Tibial nerve (tissue), 4 donors: ENCODE measurements around the gene SPATA20. TPM values are rescaled to one million over a fixed set of nuclear protein-coding genes. Genes with fewer than 3 reads are reported as not detected.

Experiments used
- DNase-seq, 2 donors: peaks; one replicate each; pipeline ENCODE4 v3.0.0-alpha.2; 2019; ENCODE audit warnings: low spot score in 2 of 2
- H3K27ac ChIP-seq, 4 donors: fragments of 200-600 bp; sonication (generic) in 3 of 4; one replicate each; pipeline ENCODE4 v1.5.1; 2017 to 2019; ENCODE audit warnings: mild to moderate bottlenecking in 1 of 4
- H3K27me3 ChIP-seq, 2 donors: fragments of 200-600 bp; sonication (generic) in 1 of 2; one replicate each; pipeline versions ENCODE4 v1.5.1 to v1.6.0; 2017 to 2019
- H3K36me3 ChIP-seq, 3 donors: fragments of 200-600 bp; sonication (generic); one replicate each; pipeline ENCODE4 v1.5.1; 2018 to 2019
- H3K4me1 ChIP-seq, 4 donors: fragments of 200-600 bp; sonication (generic) in 3 of 4; one replicate each; pipeline ENCODE4 v1.5.1; 2017 to 2019
- H3K4me3 ChIP-seq, 4 donors: fragments of 200-600 bp; sonication (generic) in 3 of 4; one replicate each; pipeline ENCODE4 v1.5.1; 2017 to 2019; ENCODE audit warnings: mild to moderate bottlenecking in 1 of 4, moderate library complexity in 1 of 4
- H3K9me3 ChIP-seq, 4 donors: fragments of 200-600 bp; sonication (generic) in 3 of 4; one replicate each; pipeline ENCODE4 v1.5.1; 2017 to 2019
- CTCF ChIP-seq, 5 experiments: fragments of 200-600 bp in 3 of 5; fragments of 450-650 bp in 2 of 5; sonication (generic) in 3 of 5; IDR thresholded peaks; one replicate each; pipeline ENCODE4 v1.5.1; 2016 to 2019; ENCODE audit warnings: antibody characterized with exemption in 5 of 5, mild to moderate bottlenecking in 3 of 5, moderate library complexity in 2 of 5
- EP300 ChIP-seq, 2 donors: sonication (generic); formaldehyde crosslinking; IDR thresholded peaks; one replicate each; pipeline ENCODE4 v1.6.1; 2017; ENCODE audit warnings: antibody characterized with exemption in 2 of 2, mild to moderate bottlenecking in 1 of 2
- POLR2A ChIP-seq, 2 donors: fragments of 450-650 bp; IDR thresholded peaks; one replicate each; pipeline ENCODE4 v1.6.1; 2017; ENCODE audit warnings: antibody characterized with exemption in 2 of 2, mild to moderate bottlenecking in 2 of 2, moderate library complexity in 2 of 2
- WGBS, 2 donors: methylation state at CpG; one replicate each; pipeline ENCODE4 v1.1.5; 2018; 5-methylcytosine and 5-hydroxymethylcytosine counted together
- total RNA-seq, 4 donors: library from RNA; depleted of rRNA; stranded (reverse); fragments of >200 nt; gene quantifications; one replicate each; pipeline ENCODE4 v1.1.0, GENCODE V29; 2016

The SPATA20 gene
- total RNA-seq, 4 donors from 2014 or later, result 80.8 to 151 (median 89.6) TPM

GRCh38 chr17:50508573-50509460 lies 38.2 kb upstream of the SPATA20 start:
- 24 to 25% methylated on average over 32 of the region's 32 CpGs for WGBS, 2 donors
- no peaks in the 10 kb centered on the region for H3K27me3 ChIP-seq
- peaks cover 0 to 36% (median 8%) of the 10 kb centered on the region in 4 donors for H3K4me1 ChIP-seq
- no peak for DNase-seq
- no peaks in the 10 kb centered on the region for H3K9me3 ChIP-seq
- peak overlapping the region; percentile 78 to 93 (median 84) for H3K27ac ChIP-seq
- peak overlapping the region; percentile 53 to 81 (median 63) for H3K4me3 ChIP-seq
- TF ChIP-seq POLR2A (IDR thresholded peaks at IDR 0.05), result no peak
- no peak for TF ChIP-seq EP300 (IDR thresholded peaks at IDR 0.05)
- no peak for TF ChIP-seq CTCF (IDR thresholded peaks at IDR 0.05)
- no peaks in the 10 kb centered on the region for H3K36me3 ChIP-seq

- Histone ChIP-seq H3K27me3 (no peaks in the 10 kb centered on the region), H3K9me3 (no peaks in the 10 kb centered on the region), H3K27ac (peak overlapping the region in 2 of 4 donors; percentile 73 to 74), H3K36me3 (no peaks in the 10 kb centered on the region), H3K4me1 (peaks cover 0 to 59% (median 17%) of the 10 kb centered on the region in 4 donors), H3K4me3 (no peak overlapping the region)
- TF ChIP-seq POLR2A (IDR thresholded peaks at IDR 0.05) (no peak), CTCF (IDR thresholded peaks at IDR 0.05) (no peak), EP300 (IDR thresholded peaks at IDR 0.05) (no peak)
- no peak for DNase-seq
- 37 to 46% methylated on average over 3 of the region's 3 CpGs for WGBS, 2 donors
Observed at GRCh38 chr17:50511058-50511457, 35.9 kb upstream of the SPATA20 start.

- H3K27me3 ChIP-seq, result no peaks in the 10 kb centered on the region
Observed at GRCh38 chr17:50513495-50513894, 33.5 kb upstream of the SPATA20 start.

GRCh38 chr17:50514388-50514787 lies 32.6 kb upstream of the SPATA20 start:
- Histone ChIP-seq H3K4me1 (peaks cover 0 to 56% (median 9%) of the 10 kb centered on the region in 4 donors), H3K27ac (peak overlapping the region in 2 of 4 donors; percentile 41 to 43), H3K4me3 (no peak overlapping the region), H3K27me3 (no peaks in the 10 kb centered on the region), H3K36me3 (no peaks in the 10 kb centered on the region), H3K9me3 (no peaks in the 10 kb centered on the region)
- WGBS, 2 donors, result 41 to 46% methylated on average over 3 of the region's 3 CpGs
- TF ChIP-seq CTCF (IDR thresholded peaks at IDR 0.05) (no peak), EP300 (IDR thresholded peaks at IDR 0.05) (no peak), POLR2A (IDR thresholded peaks at IDR 0.05) (no peak)
- no peak for DNase-seq

More at GRCh38 chr17:50513495-50513894, 33.5 kb upstream of the SPATA20 start:
- Histone ChIP-seq H3K36me3 (no peaks in the 10 kb centered on the region), H3K4me3 (no peak overlapping the region), H3K4me1 (peaks cover 0 to 57% (median 17%) of the 10 kb centered on the region in 4 donors), H3K27ac (no peak overlapping the region), H3K9me3 (no peaks in the 10 kb centered on the region)
- DNase-seq, result no peak
- no peak for TF ChIP-seq POLR2A (IDR thresholded peaks at IDR 0.05)
- no peak for TF ChIP-seq EP300 (IDR thresholded peaks at IDR 0.05)
- no peak for TF ChIP-seq CTCF (IDR thresholded peaks at IDR 0.05)
- WGBS, 2 donors, result 59 to 62% methylated on average over 4 of the region's 4 CpGs
